Measurements from ENCODE around the gene NLRP8.
"Not testable (repeated sequence)": the region's sequence is repeated elsewhere in the genome, so short reads cannot be mapped to it uniquely, and the experiment has no call there.

NLRP8 gene

GRCh38 chr19:55980415-55980814, 32.8 kb downstream of the NLRP8 start:
- no peak for DNase-seq

GRCh38 chr19:55985254-55985653, 37.6 kb downstream of the NLRP8 start:
- DNase-seq, result no peak

- no peak for DNase-seq
These were observed 38.9 kb downstream of the NLRP8 start, which contains the start of gene NLRP5 for GRCh38 chr19:55986487-55986886. Gene NLRP5 (plus strand): TSS chr19:55986775.

GRCh38 chr19:55990831-55991230, 43.2 kb downstream of the NLRP8 start:
- no peak for DNase-seq

- no peak for DNase-seq
These were observed 45.9 kb downstream of the NLRP8 start for GRCh38 chr19:55993492-55993891.

GRCh38 chr19:56014765-56015164, 67.1 kb downstream of the NLRP8 start:
- no peak for DNase-seq

GRCh38 chr19:56015756-56016155, 68.1 kb downstream of the NLRP8 start:
- no peak for DNase-seq

GRCh38 chr19:56019325-56019724, 71.7 kb downstream of the NLRP8 start:
- DNase-seq, result not testable (repeated sequence)

GRCh38 chr19:56020355-56020975, 72.8 kb downstream of the NLRP8 start:
- DNase-seq, result not testable (repeated sequence)

- no peak for DNase-seq
These were observed 79.1 kb downstream of the NLRP8 start for GRCh38 chr19:56026769-56027168.
